OCI-LY3 (cell line): ENCODE results near the gene KICS2.
"Not testable (repeated sequence)": the region's sequence is repeated elsewhere in the genome, so short reads cannot be mapped to it uniquely, and the experiment has no call there.

Experiments
- H2AFZ ChIP-seq: fragments of 200-600, 300-600 bp; shearing (Covaris generic); 2 replicates; pipeline ENCODE4 v1.6.0; 2014; ENCODE audit warnings: antibody characterized with exemption, low read depth, low read length
- H3K27ac ChIP-seq: fragments of 200-600, 300-600 bp; sonication (generic); 2 replicates; pipeline ENCODE4 v1.5.1; 2014; ENCODE audit warnings: mild to moderate bottlenecking, low read length, moderate library complexity, mixed read lengths
- H3K27me3 ChIP-seq: fragments of 200-600, 300-600 bp; sonication (generic); 2 replicates; pipeline ENCODE4 v1.6.1; 2014; ENCODE audit warnings: low read depth, low read length, mixed read lengths
- H3K36me3 ChIP-seq: fragments of 200-600, 300-600 bp; sonication (generic); replicated peaks from 2 replicates; pipeline ENCODE3; 2014; ENCODE audit warnings: low read depth, low read length, mixed read lengths
- H3K4me1 ChIP-seq: fragments of 300-600, 200-600 bp; sonication (generic); 2 replicates; pipeline ENCODE4 v1.6.1; 2014; ENCODE audit warnings: low read length, mixed read lengths
- H3K4me2 ChIP-seq: fragments of 200-600, 300-600 bp; sonication (generic); 2 replicates; pipeline ENCODE4 v1.6.1; 2014; ENCODE audit warnings: low read length, mixed read lengths
- H3K4me3 ChIP-seq: fragments of 300-600, 200-600 bp; sonication (generic); 2 replicates; pipeline ENCODE4 v1.5.1; 2014; ENCODE audit warnings: antibody characterized with exemption, mild to moderate bottlenecking, low read length, moderate library complexity
- H3K79me2 ChIP-seq: fragments of 300-600, 200-600 bp; shearing (Covaris generic); 2 replicates; pipeline ENCODE4 v1.6.1; 2014; ENCODE audit warnings: mild to moderate bottlenecking, low read length, mixed read lengths
- H3K9ac ChIP-seq: fragments of 300-600, 200-600 bp; shearing (Covaris generic); 2 replicates; pipeline ENCODE4 v1.6.0; 2014; ENCODE audit warnings: mild to moderate bottlenecking, low read length, moderate library complexity
- H3K9me3 ChIP-seq: fragments of 200-600, 300-600 bp; shearing (Covaris generic); 2 replicates; pipeline ENCODE4 v1.6.1; 2014; ENCODE audit warnings: low read length, mixed read lengths; ENCODE audit not compliant: insufficient read depth
- H4K20me1 ChIP-seq: fragments of 200-600, 300-600 bp; sonication (generic); 2 replicates; pipeline ENCODE4 v1.6.1; 2016; ENCODE audit warnings: low read length, mixed read lengths; ENCODE audit not compliant: insufficient read depth
- EZH2phosphoT487 ChIP-seq: fragments of 200-600 bp; shearing (Covaris generic); IDR thresholded peaks from 2 replicates; pipeline ENCODE4 v1.6.1; 2018; ENCODE audit warnings: antibody characterized with exemption, mixed run types, low read depth
- TF ChIP-seq, protein P1 (sequence below): fragments of 200-600, 300-600 bp; sonication (generic); IDR thresholded peaks from 2 replicates; pipeline ENCODE4 v1.5.1; 2014; ENCODE audit warnings: antibody characterized with exemption, low read length, low read depth

KICS2 gene

DNA sequence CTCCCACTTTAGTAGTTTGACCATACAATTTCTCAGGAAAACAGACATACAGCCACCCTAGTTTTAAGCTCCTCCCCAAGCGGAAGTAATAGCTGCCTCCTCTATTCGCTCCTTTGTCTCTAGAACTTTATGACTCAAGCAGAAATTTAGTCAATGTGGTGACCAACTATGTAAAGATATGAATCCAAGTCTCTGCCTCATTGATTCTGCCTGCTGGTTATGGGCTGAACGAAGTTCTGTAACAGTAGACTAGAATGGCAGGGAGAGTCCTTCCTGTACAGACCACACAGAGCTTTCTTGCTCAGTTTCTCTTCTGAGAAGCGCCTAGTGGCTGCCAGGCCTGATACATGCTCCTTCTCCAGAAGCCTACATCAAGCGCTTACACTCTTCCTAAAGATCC is 19.1 kb downstream of the KICS2 start:
- Histone ChIP-seq H3K4me1 (no peaks in the 10 kb centered on the region), H3K4me2 (no peak overlapping the region), H2AFZ (no peak overlapping the region), H3K79me2 (no peaks in the 10 kb centered on the region), H3K27me3 (no peaks in the 10 kb centered on the region), H3K4me3 (no peak overlapping the region), H3K27ac (no peak overlapping the region), H3K36me3 (peaks cover 32% of the 10 kb centered on the region), H3K9me3 (no peaks in the 10 kb centered on the region), H4K20me1 (no peaks in the 10 kb centered on the region), H3K9ac (no peak overlapping the region)
- TF ChIP-seq, protein P1, sequence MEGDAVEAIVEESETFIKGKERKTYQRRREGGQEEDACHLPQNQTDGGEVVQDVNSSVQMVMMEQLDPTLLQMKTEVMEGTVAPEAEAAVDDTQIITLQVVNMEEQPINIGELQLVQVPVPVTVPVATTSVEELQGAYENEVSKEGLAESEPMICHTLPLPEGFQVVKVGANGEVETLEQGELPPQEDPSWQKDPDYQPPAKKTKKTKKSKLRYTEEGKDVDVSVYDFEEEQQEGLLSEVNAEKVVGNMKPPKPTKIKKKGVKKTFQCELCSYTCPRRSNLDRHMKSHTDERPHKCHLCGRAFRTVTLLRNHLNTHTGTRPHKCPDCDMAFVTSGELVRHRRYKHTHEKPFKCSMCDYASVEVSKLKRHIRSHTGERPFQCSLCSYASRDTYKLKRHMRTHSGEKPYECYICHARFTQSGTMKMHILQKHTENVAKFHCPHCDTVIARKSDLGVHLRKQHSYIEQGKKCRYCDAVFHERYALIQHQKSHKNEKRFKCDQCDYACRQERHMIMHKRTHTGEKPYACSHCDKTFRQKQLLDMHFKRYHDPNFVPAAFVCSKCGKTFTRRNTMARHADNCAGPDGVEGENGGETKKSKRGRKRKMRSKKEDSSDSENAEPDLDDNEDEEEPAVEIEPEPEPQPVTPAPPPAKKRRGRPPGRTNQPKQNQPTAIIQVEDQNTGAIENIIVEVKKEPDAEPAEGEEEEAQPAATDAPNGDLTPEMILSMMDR = no peak
- no peak for TF ChIP-seq EZH2phosphoT487

- not testable (repeated sequence) for H2AFZ ChIP-seq, H4K20me1 ChIP-seq, H3K27ac ChIP-seq, H3K79me2 ChIP-seq, H3K27me3 ChIP-seq, H3K4me3 ChIP-seq, H3K4me2 ChIP-seq, H3K9ac ChIP-seq, H3K9me3 ChIP-seq
- peaks cover 20% of the 10 kb centered on the region for H3K36me3 ChIP-seq
- H3K4me1 ChIP-seq = peaks cover 16% of the 10 kb centered on the region
Measured at GRCh38 chr12:64195841-64196240, 26.3 kb downstream of the KICS2 start.

DNA sequence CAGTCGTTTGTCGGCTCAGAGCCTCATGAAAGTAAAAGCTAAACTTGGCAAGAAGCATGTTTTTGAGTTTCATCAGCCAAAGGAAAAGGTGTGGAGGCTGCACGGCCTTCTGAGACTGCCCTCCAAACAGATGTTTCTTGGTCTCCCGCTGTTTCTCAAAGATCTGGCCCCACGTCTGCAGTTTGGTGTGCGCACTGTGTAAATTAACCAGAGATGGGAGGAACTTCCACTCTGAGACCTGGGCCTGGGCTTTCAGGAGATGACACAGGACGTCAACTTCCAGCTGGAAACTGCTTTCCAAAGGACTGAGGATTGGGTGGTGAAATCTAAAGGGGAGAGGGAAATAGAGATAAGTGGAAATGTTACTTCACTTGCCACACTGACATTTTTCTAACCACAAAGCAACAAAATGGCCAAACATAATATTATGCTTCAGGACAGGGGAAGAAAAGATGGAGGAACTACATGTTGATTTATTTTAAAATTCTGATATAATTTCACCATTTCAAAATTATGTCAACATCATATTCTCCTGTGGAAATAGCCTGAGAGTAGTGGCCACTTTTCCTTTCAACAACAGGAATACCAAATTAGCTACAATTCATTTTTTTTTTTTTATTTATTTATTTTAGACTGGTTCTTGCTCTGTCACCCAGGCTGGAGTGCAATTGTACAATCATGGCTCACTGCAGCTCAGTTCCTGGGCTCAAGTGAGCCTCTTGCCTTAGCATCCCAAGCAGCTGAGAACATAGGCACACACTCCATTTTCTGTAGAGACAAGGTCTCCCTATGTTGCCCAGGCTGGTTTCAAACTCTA is 27.6 kb downstream of the KICS2 start:
- TF ChIP-seq EZH2phosphoT487 = no peak
- TF ChIP-seq, protein P1 = no peak
- Histone ChIP-seq H3K9ac (no peak overlapping the region), H2AFZ (no peak overlapping the region), H3K4me3 (no peak overlapping the region), H3K27ac (no peak overlapping the region), H3K36me3 (peaks cover 20% of the 10 kb centered on the region), H3K4me1 (peaks cover 16% of the 10 kb centered on the region), H3K9me3 (no peaks in the 10 kb centered on the region), H4K20me1 (no peaks in the 10 kb centered on the region), H3K27me3 (no peaks in the 10 kb centered on the region), H3K79me2 (no peaks in the 10 kb centered on the region), H3K4me2 (no peak overlapping the region)

DNA sequence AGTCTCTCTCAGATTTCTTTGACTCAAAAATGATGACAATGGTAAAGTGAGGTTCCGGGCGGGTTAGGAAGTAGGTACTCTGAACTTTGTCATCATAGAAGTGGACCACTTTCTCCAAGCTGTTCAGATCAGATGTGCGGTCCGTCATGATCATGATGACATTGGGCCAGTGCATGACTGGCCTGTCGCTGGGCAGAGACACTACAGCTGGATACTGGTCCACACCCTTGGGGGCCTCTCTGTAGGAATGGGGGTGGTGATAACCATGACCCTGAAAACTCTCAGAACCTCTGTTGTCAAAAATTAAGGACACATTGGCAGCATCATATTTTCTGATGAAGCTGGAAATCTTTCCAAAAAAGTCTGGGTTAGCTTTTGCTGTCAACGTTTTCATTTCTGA is 28.2 kb downstream of the KICS2 start:
- no peaks in the 10 kb centered on the region for H3K27me3 ChIP-seq
- H3K4me2 ChIP-seq = no peak overlapping the region
- no peaks in the 10 kb centered on the region for H3K79me2 ChIP-seq
- no peak overlapping the region for H3K27ac ChIP-seq
- H3K9me3 ChIP-seq = no peaks in the 10 kb centered on the region
- no peak overlapping the region for H3K9ac ChIP-seq
- peaks cover 20% of the 10 kb centered on the region for H3K36me3 ChIP-seq
- H4K20me1 ChIP-seq = no peaks in the 10 kb centered on the region
- no peak overlapping the region for H3K4me3 ChIP-seq
- H3K4me1 ChIP-seq = peaks cover 16% of the 10 kb centered on the region
- TF ChIP-seq, protein P1 = no peak
- no peak for TF ChIP-seq EZH2phosphoT487
- H2AFZ ChIP-seq = no peak overlapping the region
